GM12801 (cell line): ENCODE measurements around the gene CTCF.

Experiments
- TF ChIP-seq, protein P1 (sequence below): IDR thresholded peaks from one replicate; pipeline ENCODE4 v1.5.1; 2011; ENCODE audit warnings: control low read depth; ENCODE audit not compliant: insufficient read length; ENCODE audit errors: extremely low read depth

The CTCF gene

DNA sequence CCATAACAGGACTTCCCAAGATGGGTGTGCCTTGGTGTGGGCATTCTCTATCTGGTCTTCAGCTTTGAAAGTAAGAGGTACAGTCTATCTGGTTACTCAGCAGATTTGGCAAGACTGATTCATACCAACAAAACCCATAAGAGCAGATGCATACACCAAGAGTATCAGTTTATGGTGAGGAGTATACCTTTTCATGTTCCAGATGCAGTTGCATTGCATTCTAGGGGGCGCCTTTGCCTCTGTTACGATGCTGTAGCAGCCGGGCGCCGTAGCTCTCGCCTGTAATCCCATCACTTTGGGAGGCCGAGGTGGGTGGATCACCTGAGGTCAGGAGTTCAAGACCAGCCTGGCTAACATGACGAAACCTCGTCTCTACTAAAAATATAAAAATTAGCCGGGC, 51.5 kb downstream of the CTCF start:
- TF ChIP-seq, protein P1, sequence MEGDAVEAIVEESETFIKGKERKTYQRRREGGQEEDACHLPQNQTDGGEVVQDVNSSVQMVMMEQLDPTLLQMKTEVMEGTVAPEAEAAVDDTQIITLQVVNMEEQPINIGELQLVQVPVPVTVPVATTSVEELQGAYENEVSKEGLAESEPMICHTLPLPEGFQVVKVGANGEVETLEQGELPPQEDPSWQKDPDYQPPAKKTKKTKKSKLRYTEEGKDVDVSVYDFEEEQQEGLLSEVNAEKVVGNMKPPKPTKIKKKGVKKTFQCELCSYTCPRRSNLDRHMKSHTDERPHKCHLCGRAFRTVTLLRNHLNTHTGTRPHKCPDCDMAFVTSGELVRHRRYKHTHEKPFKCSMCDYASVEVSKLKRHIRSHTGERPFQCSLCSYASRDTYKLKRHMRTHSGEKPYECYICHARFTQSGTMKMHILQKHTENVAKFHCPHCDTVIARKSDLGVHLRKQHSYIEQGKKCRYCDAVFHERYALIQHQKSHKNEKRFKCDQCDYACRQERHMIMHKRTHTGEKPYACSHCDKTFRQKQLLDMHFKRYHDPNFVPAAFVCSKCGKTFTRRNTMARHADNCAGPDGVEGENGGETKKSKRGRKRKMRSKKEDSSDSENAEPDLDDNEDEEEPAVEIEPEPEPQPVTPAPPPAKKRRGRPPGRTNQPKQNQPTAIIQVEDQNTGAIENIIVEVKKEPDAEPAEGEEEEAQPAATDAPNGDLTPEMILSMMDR, result no peak

DNA sequence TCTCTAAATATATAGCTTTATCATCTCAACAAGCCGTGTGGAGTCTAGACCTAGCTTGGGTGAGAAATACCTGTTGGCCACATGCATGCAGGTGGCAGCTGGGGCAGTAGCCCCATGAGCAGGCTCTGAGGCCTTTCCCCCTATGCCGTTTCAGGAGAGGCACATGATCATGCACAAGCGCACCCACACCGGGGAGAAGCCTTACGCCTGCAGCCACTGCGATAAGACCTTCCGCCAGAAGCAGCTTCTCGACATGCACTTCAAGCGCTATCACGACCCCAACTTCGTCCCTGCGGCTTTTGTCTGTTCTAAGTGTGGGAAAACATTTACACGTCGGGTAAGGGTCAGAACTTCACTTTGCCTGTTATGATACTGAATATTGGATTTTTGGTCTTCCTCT, 65.9 kb downstream of the CTCF start:
- TF ChIP-seq, protein P1, result no peak

DNA sequence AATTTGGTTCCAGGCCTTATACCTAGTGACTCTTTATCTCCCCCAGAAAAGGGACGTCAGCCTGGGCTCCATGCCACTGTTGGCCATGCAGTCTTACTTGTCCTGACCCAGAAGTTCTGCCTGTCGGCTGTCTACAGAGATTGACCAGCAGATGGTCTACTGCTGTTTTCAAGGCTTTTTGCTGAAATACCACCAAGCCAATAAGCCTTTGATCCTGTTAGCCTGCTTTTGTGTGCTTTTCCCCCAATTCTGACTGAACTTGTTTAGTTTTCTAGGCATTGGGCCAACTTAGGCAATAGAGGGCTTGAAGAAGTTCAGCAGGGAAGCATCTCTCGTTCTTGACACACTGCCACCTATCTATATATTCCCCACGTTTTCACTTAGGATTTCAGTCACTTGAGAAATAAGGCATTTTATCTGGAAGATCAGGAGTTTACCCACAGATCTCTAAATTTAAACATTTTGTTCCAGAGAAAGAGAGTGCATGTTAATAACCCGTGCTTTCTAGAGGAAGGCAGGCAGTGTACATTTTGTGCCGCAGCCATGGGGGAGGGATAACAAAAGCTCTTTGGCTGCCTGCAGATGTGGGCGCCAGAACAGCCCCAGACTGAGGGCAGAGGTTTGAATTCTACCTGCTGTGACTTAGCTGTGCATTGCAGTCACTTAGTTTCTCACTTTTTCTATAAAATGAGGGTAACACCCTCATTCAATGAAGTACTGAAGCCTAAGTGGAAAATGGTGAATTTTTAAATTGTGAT, 70.3 kb downstream of the CTCF start:
- TF ChIP-seq, protein P1, result no peak

DNA sequence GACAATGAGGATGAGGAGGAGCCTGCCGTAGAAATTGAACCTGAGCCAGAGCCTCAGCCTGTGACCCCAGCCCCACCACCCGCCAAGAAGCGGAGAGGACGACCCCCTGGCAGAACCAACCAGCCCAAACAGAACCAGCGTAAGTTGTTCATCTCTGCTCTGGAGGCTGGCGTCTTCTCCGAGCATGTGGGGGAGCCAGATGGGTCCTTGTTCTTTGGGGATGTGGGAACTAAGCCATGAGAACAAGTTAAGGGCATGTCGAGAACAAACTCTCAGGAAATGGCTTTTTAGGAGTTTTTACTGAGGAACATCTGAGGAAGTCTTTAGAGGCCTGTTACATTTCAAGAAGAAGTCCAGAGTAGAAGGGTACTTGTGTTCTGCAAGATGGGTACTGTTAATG, 74.4 kb downstream of the CTCF start:
- TF ChIP-seq, protein P1, result no peak

DNA sequence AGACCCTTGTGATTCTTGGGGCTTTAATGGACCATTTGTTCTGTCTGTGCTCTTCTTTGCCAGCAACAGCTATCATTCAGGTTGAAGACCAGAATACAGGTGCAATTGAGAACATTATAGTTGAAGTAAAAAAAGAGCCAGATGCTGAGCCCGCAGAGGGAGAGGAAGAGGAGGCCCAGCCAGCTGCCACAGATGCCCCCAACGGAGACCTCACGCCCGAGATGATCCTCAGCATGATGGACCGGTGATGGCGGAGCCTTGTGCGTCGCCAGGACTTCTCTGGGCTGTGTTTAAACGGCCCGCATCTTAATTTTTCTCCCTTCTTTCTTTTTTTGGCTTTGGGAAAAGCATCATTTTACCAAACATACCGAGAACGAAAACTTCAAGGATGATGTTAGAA, 75.3 kb downstream of the CTCF start:
- TF ChIP-seq, protein P1, result no peak

DNA sequence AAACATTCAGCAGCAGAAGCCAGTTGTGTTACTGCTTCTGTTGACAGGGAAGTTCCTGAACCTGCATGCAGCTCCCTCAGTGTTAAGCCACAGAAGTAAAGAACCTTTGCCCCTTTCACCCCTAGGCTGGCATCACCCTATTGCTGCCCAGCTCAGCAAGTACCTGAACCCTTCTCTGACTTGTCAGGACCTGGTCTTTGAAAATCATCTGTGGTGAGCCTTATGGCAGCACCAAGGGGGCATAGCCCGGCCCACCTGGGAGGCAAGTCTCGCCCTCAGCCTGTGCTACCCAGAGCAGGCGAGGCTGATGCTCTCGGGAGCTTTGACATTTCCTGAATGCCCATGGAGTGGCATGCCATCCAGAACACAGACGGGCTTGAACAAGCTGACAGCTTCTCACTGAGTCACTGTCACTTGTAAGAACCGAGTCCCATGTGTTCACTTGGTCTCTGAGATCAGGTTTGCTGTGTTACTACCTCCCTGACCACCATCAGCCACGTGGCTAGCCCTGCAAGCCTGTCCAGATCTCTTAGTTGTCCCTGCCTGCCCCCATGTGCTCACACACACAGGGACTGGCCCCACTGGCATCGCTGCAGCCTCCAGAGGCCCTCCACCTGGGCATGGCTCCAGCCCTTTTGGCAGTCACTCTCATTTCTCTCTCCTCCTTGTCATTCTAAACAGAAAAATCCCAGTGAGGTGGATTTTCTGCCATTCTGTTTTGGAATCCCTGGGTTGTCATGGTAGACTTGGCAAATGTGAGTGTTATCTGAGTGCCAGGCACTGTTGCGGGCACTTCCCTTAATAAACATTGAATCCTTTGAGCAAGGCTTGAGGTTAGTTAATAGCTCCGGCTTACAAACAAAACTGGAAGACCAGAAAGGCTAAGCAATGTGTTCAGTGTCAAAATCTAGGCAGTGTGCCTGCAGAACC, 79.7 kb downstream of the CTCF start:
- TF ChIP-seq, protein P1, result no peak

DNA sequence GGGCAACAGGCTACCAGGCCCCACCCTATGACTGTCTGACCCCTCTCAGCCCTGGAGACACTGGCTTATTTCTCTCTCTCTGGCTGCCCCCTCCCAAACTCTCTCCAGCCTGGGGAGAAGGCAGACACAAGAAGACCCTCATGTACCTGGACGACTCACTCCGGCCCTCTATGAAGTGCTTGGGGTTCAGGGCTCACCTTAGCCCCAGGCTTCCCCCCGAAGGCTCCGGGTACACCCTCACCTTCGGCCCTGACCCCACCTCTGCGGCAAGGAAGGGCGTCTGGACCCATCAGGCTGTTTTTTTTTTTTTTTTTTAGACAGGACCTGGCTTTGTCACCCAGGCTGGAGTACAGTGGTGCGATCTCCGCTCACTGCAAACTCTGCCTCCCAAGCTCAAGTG, 81.7 kb downstream of the CTCF start:
- TF ChIP-seq, protein P1, result no peak
